ENCODE measurements around the gene EPHB2.

GRCh38 chr1:22778408-22778807 lies 67.8 kb downstream of the EPHB2 start:
- TF ChIP-seq MAX (IDR thresholded peaks at IDR 0.05) (no peak), TEAD4 (IDR thresholded peaks at IDR 0.05) (no peak), TCF12 (IDR thresholded peaks at IDR 0.05; ENCODE audit: low read depth) (no peak), TAF1 (IDR thresholded peaks at IDR 0.05; ENCODE audit: low read depth) (no peak), EP300 (IDR thresholded peaks at IDR 0.05; ENCODE audit: borderline replicate concordance) (no peak), YY1 (IDR thresholded peaks at IDR 0.05; ENCODE audit: low read depth) (no peak), REST (IDR thresholded peaks at IDR 0.05; ENCODE audit: low read depth) (no peak), EGR1 (IDR thresholded peaks at IDR 0.05) (no peak), ZBTB7A (IDR thresholded peaks at IDR 0.05; ENCODE audit: low read depth) (no peak), FOXM1 (IDR thresholded peaks at IDR 0.05; ENCODE audit: borderline replicate concordance, low read depth) (no peak), RAD21 (IDR thresholded peaks at IDR 0.05; ENCODE audit: low read depth) (no peak), CEBPB (IDR thresholded peaks at IDR 0.05) (no peak)

All from Ishikawa (cell line).